C1 segment of cervical spinal cord (tissue), 14 donors: ENCODE measurements around the gene ZXDC.

Source experiments
- DNase-seq, 14 donors: peaks; one replicate each; lab custom pipeline; 2025; lab: John Stamatoyannopoulos, UW

ZXDC gene

GRCh38 chr3:126397610-126398422, 77.9 kb downstream of the ZXDC start:
- no peak for DNase-seq

- DNase-seq, result no peak
Measured at GRCh38 chr3:126396536-126396935, 79.2 kb downstream of the ZXDC start.

GRCh38 chr3:126395846-126396513, 79.7 kb downstream of the ZXDC start:
- DNase-seq, result no peak

GRCh38 chr3:126394977-126395321, 80.7 kb downstream of the ZXDC start:
- DNase-seq, result no peak

GRCh38 chr3:126394179-126394976, 81.3 kb downstream of the ZXDC start, which contains the start of gene CFAP100:
TSS of gene CFAP100 (plus strand) at chr3:126394909. CDS start at chr3:126396001, 1,092 bp downstream.
- DNase-seq, result peak in 8 of 14 donors; percentile 11 to 63 (median 24)

- no peak for DNase-seq
Measured at GRCh38 chr3:126393563-126393962, 82.1 kb downstream of the ZXDC start.

- DNase-seq, result no peak
Measured at GRCh38 chr3:126392246-126392645, 83.4 kb downstream of the ZXDC start.

GRCh38 chr3:126391631-126392030, 84.1 kb downstream of the ZXDC start:
- no peak for DNase-seq

- no peak for DNase-seq
Measured at GRCh38 chr3:126390751-126391150, 84.9 kb downstream of the ZXDC start.

GRCh38 chr3:126390201-126390600, 85.5 kb downstream of the ZXDC start:
- DNase-seq, result no peak

- DNase-seq, result no peak
Measured at GRCh38 chr3:126389794-126390146, 85.9 kb downstream of the ZXDC start.

GRCh38 chr3:126389112-126389793, 86.4 kb downstream of the ZXDC start:
- peak; percentile 31 to 91 (median 80) for DNase-seq
